ENCODE results near the gene HIF3A.

DNA sequence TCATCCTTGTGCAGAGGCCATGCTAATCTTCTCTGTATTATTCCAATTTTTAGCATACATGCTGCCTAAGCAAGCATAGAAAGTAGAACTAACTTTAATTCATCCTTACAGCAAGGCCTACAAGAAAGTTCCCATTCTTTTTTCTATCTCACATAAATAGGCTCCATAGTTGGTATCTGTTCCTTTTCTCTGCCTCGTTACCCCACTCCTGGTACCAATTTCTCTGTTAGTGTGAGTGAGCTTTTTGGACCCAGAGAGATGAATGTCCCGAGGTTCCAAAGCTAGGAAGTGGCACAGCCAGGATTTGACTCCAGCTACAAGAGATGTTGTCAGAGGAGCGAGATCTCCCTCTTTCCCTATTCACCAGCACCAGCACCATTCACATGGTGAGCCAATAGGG is 9.7 kb downstream of the HIF3A start:
- TF ChIP-seq, protein P1, sequence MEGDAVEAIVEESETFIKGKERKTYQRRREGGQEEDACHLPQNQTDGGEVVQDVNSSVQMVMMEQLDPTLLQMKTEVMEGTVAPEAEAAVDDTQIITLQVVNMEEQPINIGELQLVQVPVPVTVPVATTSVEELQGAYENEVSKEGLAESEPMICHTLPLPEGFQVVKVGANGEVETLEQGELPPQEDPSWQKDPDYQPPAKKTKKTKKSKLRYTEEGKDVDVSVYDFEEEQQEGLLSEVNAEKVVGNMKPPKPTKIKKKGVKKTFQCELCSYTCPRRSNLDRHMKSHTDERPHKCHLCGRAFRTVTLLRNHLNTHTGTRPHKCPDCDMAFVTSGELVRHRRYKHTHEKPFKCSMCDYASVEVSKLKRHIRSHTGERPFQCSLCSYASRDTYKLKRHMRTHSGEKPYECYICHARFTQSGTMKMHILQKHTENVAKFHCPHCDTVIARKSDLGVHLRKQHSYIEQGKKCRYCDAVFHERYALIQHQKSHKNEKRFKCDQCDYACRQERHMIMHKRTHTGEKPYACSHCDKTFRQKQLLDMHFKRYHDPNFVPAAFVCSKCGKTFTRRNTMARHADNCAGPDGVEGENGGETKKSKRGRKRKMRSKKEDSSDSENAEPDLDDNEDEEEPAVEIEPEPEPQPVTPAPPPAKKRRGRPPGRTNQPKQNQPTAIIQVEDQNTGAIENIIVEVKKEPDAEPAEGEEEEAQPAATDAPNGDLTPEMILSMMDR (IDR thresholded peaks at IDR 0.05), result no peak
- TF ChIP-seq POLR2A (IDR thresholded peaks at IDR 0.05), result no peak

Data from heart left ventricle (tissue), 13 donors.